ENCODE measurements around the gene ZNF837.

ZNF837 gene

GRCh38 chr19:58397533-58398037 is 16.8 kb upstream of the ZNF837 start:
- Histone ChIP-seq H3F3A (ENCODE audit: insufficient read depth, low read length) (no peaks in the 10 kb centered on the region), H3K27me3 (ENCODE audit: insufficient read depth, low read length) (no peaks in the 10 kb centered on the region), H3K27ac (ENCODE audit: low read depth, low read length, poor library complexity, severe bottlenecking) (no peak overlapping the region), H3K9ac (ENCODE audit: low read length) (no peak overlapping the region), H4K20me1 (ENCODE audit: insufficient read depth, low read length) (no peaks in the 10 kb centered on the region), H3K4me2 (ENCODE audit: low read length) (no peak overlapping the region), H2AFZ (ENCODE audit: low read length) (no peak overlapping the region), H3K36me3 (ENCODE audit: insufficient read depth, low read length) (peaks cover 34% of the 10 kb centered on the region), H3K9me3 (ENCODE audit: low read length) (no peaks in the 10 kb centered on the region), H3K4me1 (ENCODE audit: insufficient read depth, low read length, severe bottlenecking) (peaks cover 16% of the 10 kb centered on the region), H3K4me3 (ENCODE audit: low read depth, low read length, poor library complexity, severe bottlenecking) (no peak overlapping the region), H3K79me2 (ENCODE audit: insufficient read depth, low read length) (no peaks in the 10 kb centered on the region), H3K9me2 (ENCODE audit: low read depth, low read length) (no peaks in the 10 kb centered on the region)
- TF ChIP-seq CTCF (IDR thresholded peaks at IDR 0.05; ENCODE audit: low read length) (no peak), EZH2 (IDR thresholded peaks at IDR 0.05; ENCODE audit: borderline replicate concordance, low read length) (no peak)

GRCh38 chr19:58396691-58397532 is 16.1 kb upstream of the ZNF837 start:
- Histone ChIP-seq H4K20me1 (ENCODE audit: insufficient read depth, low read length) (no peaks in the 10 kb centered on the region), H2AFZ (ENCODE audit: low read length) (no peak overlapping the region)

GRCh38 chr19:58395979-58396627 is 15.3 kb upstream of the ZNF837 start:
- TF ChIP-seq CTCF (IDR thresholded peaks at IDR 0.05; ENCODE audit: low read length) (no peak), EZH2 (IDR thresholded peaks at IDR 0.05; ENCODE audit: borderline replicate concordance, low read length) (no peak)
- no peaks in the 10 kb centered on the region for H3K9me3 ChIP-seq (ENCODE audit: low read length)
- H3K27me3 ChIP-seq (ENCODE audit: insufficient read depth, low read length), result no peaks in the 10 kb centered on the region
- peaks cover 49% of the 10 kb centered on the region for H3K36me3 ChIP-seq (ENCODE audit: insufficient read depth, low read length)
- no peak overlapping the region for H3K4me2 ChIP-seq (ENCODE audit: low read length)
- H3K4me3 ChIP-seq (ENCODE audit: low read depth, low read length, poor library complexity, severe bottlenecking), result no peak overlapping the region
- H2AFZ ChIP-seq (ENCODE audit: low read length), result no peak overlapping the region
- H3K27ac ChIP-seq (ENCODE audit: low read depth, low read length, poor library complexity, severe bottlenecking), result no peak overlapping the region
- H4K20me1 ChIP-seq (ENCODE audit: insufficient read depth, low read length), result no peaks in the 10 kb centered on the region
- H3K4me1 ChIP-seq (ENCODE audit: insufficient read depth, low read length, severe bottlenecking), result peaks cover 6% of the 10 kb centered on the region
- H3F3A ChIP-seq (ENCODE audit: insufficient read depth, low read length), result no peaks in the 10 kb centered on the region
- H3K9me2 ChIP-seq (ENCODE audit: low read depth, low read length), result no peaks in the 10 kb centered on the region
- no peaks in the 10 kb centered on the region for H3K79me2 ChIP-seq (ENCODE audit: insufficient read depth, low read length)
- no peak overlapping the region for H3K9ac ChIP-seq (ENCODE audit: low read length)

More at GRCh38 chr19:58396691-58397532, 16.1 kb upstream of the ZNF837 start:
- Histone ChIP-seq H3K4me1 (ENCODE audit: insufficient read depth, low read length, severe bottlenecking) (peaks cover 10% of the 10 kb centered on the region), H3K4me2 (ENCODE audit: low read length) (no peak overlapping the region), H3K36me3 (ENCODE audit: insufficient read depth, low read length) (peaks cover 41% of the 10 kb centered on the region), H3K9ac (ENCODE audit: low read length) (no peak overlapping the region), H3K9me2 (ENCODE audit: low read depth, low read length) (no peaks in the 10 kb centered on the region), H3K79me2 (ENCODE audit: insufficient read depth, low read length) (no peaks in the 10 kb centered on the region), H3K9me3 (ENCODE audit: low read length) (no peaks in the 10 kb centered on the region), H3K27me3 (ENCODE audit: insufficient read depth, low read length) (no peaks in the 10 kb centered on the region), H3K4me3 (ENCODE audit: low read depth, low read length, poor library complexity, severe bottlenecking) (no peak overlapping the region), H3F3A (ENCODE audit: insufficient read depth, low read length) (no peaks in the 10 kb centered on the region), H3K27ac (ENCODE audit: low read depth, low read length, poor library complexity, severe bottlenecking) (no peak overlapping the region)
- TF ChIP-seq EZH2 (IDR thresholded peaks at IDR 0.05; ENCODE audit: borderline replicate concordance, low read length), result no peak
- TF ChIP-seq CTCF (IDR thresholded peaks at IDR 0.05; ENCODE audit: low read length), result no peak
